Thoracic aorta (tissue), 2 donors: ENCODE data around the gene RPP21. TPM values are rescaled to one million over a fixed set of nuclear protein-coding genes. Genes with fewer than 3 reads are reported as not detected.

Experiments used
- ATAC-seq: fragments of 150-250 bp; one replicate; pipeline ENCODE4 v1.8.0; 2017; ENCODE audit warnings: low read depth; ENCODE audit not compliant: insufficient number of reproducible peaks, low FRiP score
- DNase-seq: peaks from one replicate; pipeline ENCODE4 v3.0.0-alpha.2; 2020; ENCODE audit warnings: low spot score
- H3K27ac ChIP-seq, 2 donors: fragments of 200-600 bp; sonication (generic); 1 replicate in 1 of 2; 2 replicates in 1 of 2; pipeline ENCODE4 v1.5.1; 2016; ENCODE audit warnings: mild to moderate bottlenecking in 2 of 2, moderate library complexity in 2 of 2
- H3K27me3 ChIP-seq: fragments of 200-600 bp; sonication (generic); replicated peaks from 2 replicates; pipeline ENCODE4 v1.6.0; 2016; ENCODE audit warnings: mild to moderate bottlenecking; ENCODE audit not compliant: insufficient read depth
- H3K36me3 ChIP-seq: fragments of 200-600 bp; sonication (generic); one replicate; pipeline ENCODE4 v1.5.1; 2016
- H3K4me1 ChIP-seq, 2 donors: fragments of 200-600 bp; sonication (generic); 1 replicate in 1 of 2; 2 replicates in 1 of 2; pipeline versions ENCODE4 v1.5.1 to v1.6.0; 2016; ENCODE audit warnings: low read depth in 2 of 2, mild to moderate bottlenecking in 1 of 2; ENCODE audit not compliant: control insufficient read depth in 1 of 2
- H3K4me3 ChIP-seq: fragments of 200-600 bp; sonication (generic); 2 replicates; pipeline ENCODE4 v1.5.1; 2016; ENCODE audit warnings: mild to moderate bottlenecking
- H3K9me3 ChIP-seq: fragments of 200-600 bp; sonication (generic); 2 replicates; pipeline ENCODE4 v1.5.1; 2016
- CTCF ChIP-seq: fragments of 200-600 bp; sonication (generic); IDR thresholded peaks from one replicate; pipeline ENCODE4 v1.5.1; 2019; ENCODE audit warnings: antibody characterized with exemption
- total RNA-seq, 2 donors: library from RNA; depleted of rRNA; stranded (reverse); fragments of >200 nt; gene quantifications; one replicate each; pipeline versions ENCODE4 v1.1.0 to v1.2.3, GENCODE V29; 2016

RPP21 gene
- total RNA-seq, 2 donors from 2014 or later, result 20.8 to 49.7 TPM

DNA sequence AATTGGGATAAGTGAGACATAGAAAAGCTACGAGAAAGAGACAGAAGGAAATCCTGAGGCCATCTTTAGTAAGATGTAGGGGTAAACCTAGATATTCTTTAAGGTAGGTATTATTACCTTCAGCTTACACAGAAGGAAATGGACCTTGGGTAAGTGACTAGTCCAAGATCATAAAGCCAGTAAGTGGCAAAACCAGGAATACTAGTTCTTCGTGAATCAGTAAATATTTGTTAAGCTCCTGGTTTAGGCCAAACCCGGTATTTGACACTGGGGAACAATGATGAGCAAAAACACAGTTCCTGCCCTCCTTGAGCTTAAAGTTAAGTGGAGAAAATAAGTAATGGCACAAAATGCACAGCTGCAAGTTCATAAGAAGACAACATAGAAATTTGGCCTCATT, 13.0 kb upstream of the RPP21 start:
- H3K4me3 ChIP-seq, result no peak overlapping the region
- ATAC-seq (no peak), DNase-seq (no peak)
- no peaks in the 10 kb centered on the region for H3K9me3 ChIP-seq
- TF ChIP-seq CTCF, result no peak
- H3K36me3 ChIP-seq, result peaks cover 44% of the 10 kb centered on the region
- H3K27ac ChIP-seq, result no peak overlapping the region
- H3K4me1 ChIP-seq, result peaks cover 7 to 10% of the 10 kb centered on the region in 2 donors
- no peaks in the 10 kb centered on the region for H3K27me3 ChIP-seq

DNA sequence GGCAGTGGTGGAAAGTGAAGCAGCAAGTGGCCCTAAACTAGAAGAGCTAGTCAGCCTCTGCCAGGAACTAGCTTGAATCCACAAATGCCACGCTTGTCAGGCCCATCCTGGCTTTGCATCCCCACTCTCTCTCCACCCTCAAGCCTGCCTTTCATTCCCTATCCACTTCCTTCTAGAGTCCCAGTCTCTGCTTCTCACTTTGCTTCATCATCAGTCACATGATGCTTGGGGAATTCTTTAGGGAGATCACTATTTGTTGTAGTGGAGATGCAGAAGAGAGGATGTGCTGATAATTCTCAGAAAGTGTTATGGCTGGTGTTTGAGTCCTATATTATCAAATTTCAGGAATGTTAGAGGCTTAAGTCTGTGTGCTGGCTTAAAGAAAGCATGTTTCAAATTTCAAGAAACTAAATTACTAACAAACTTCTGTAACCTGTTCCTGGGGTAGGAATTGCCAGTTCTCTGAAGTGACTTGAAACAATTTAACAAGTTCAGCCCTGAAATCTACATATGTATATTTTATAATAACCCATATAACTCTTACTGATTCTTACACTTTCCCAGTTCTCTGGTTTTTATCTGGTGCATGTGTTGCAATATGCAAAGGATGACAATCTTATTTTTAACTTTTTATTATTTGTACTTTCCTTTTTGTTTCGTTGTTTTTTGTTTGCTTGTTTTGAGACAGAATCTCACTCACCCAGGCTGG, 10.7 kb upstream of the RPP21 start:
- Histone ChIP-seq H3K27ac (no peak overlapping the region), H3K36me3 (peaks cover 44% of the 10 kb centered on the region), H3K9me3 (no peaks in the 10 kb centered on the region), H3K4me1 (no peaks in the 10 kb centered on the region), H3K27me3 (no peaks in the 10 kb centered on the region), H3K4me3 (no peak overlapping the region)
- ATAC-seq (no peak), DNase-seq (no peak)
- no peak for TF ChIP-seq CTCF

DNA sequence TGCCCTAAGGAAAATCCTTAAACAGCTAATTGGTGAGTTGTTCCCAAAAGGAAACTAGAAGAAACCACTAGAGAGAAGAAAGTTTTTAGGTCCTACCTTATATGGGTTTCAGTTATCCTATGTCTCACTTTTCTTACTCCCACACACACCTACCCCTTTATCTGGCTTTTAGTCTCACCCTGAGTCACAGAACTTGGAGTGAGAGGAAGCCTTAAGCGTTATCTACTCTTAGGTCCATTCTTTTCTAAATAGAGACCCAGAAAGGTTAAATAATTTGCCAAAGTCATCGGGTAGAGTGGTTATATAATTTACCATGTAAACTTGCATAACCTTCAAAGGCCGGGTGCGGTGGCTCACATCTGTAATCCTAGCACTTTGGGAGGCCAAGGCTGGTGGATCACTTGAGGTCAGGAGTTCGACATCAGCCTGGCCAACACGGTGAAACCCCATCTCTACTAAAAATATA, 4.3 kb upstream of the RPP21 start:
- ATAC-seq, result no peak
- H3K4me1 ChIP-seq, result peaks cover 0 to 4% of the 10 kb centered on the region in 2 donors
- H3K27ac ChIP-seq, result no peak overlapping the region
- no peak overlapping the region for H3K4me3 ChIP-seq
- peaks cover 27% of the 10 kb centered on the region for H3K36me3 ChIP-seq
- no peaks in the 10 kb centered on the region for H3K9me3 ChIP-seq
- DNase-seq, result no peak
- no peak for TF ChIP-seq CTCF
- no peaks in the 10 kb centered on the region for H3K27me3 ChIP-seq

DNA sequence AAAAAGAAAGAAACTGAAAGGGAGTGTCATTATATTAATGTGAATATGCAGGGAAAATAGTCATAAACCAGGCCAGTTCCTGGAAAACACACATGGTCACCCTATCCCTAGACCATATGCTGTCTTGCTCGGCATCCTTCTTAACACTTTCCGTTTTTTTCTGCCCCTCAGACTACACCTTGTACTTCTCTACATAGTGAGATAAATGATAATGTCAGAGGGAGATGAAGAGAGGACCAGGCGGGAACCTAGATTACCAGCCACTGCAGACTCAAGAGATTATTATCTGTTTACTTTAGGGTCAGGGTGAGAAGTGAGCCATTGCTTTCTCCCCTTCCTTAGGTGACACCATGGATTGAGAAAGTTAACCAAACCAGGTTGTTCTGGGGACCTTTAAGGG, 3.7 kb upstream of the RPP21 start:
- no peak for TF ChIP-seq CTCF
- no peak for ATAC-seq
- peaks cover 22% of the 10 kb centered on the region for H3K36me3 ChIP-seq
- H3K9me3 ChIP-seq, result no peaks in the 10 kb centered on the region
- no peaks in the 10 kb centered on the region for H3K27me3 ChIP-seq
- peaks cover 2 to 10% of the 10 kb centered on the region in 2 donors for H3K4me1 ChIP-seq
- no peak for DNase-seq
- no peak overlapping the region for H3K27ac ChIP-seq
- H3K4me3 ChIP-seq, result no peak overlapping the region

- ATAC-seq (no peak), DNase-seq (no peak)
- TF ChIP-seq CTCF, result no peak
- Histone ChIP-seq H3K4me3 (no peak overlapping the region), H3K4me1 (peaks cover 2 to 13% of the 10 kb centered on the region in 2 donors), H3K27ac (no peak overlapping the region), H3K36me3 (peaks cover 17% of the 10 kb centered on the region), H3K9me3 (no peaks in the 10 kb centered on the region), H3K27me3 (no peaks in the 10 kb centered on the region)
These were observed 3.2 kb upstream of the RPP21 start for GRCh38 chr6:30341728-30342127.
